Caco-2 (cell line): ENCODE data around the gene GPSM3. TPM values are rescaled to one million over a fixed set of nuclear protein-coding genes. Genes with fewer than 3 reads are reported as not detected.

Experiments
- BruUV-seq: library from RNA; stranded (reverse); fragments of 400-500 nt; replicated peaks from 2 replicates; lab custom pipeline; 2021; lab: Mats Ljungman, UMichigan
- CTCF ChIA-PET: fragments of 300-600 bp; sonication (Branson Sonifier 250); formaldehyde crosslinking; loops from one replicate; lab custom pipeline; 2022; ENCODE audit warnings: antibody characterized with exemption; lab: Charles Lee
- POLR2A ChIA-PET: fragments of 300-600 bp; sonication (Branson Sonifier 250); formaldehyde crosslinking; loops from one replicate; lab custom pipeline; 2022; ENCODE audit warnings: antibody characterized with exemption; lab: Charles Lee
- DNase-seq, 2 experiments: peaks; one replicate each; pipeline versions ENCODE4 v3.0.0 to v3.0.0-alpha.2; 2020 to 2022
- H3K27me3 ChIP-seq: replicated peaks from 2 replicates; pipeline ENCODE4 v1.6.0; 2011; ENCODE audit warnings: low read length; ENCODE audit not compliant: control insufficient read depth, insufficient read depth
- H3K36me3 ChIP-seq: 2 replicates; pipeline ENCODE4 v1.5.1; 2011; ENCODE audit warnings: low read length; ENCODE audit not compliant: control insufficient read depth, insufficient read depth
- H3K4me1 ChIP-seq: fragments of 250-450 bp; sonication (Bioruptor Pico); 2 replicates; pipeline ENCODE4 v1.5.1; 2020; ENCODE audit warnings: mild to moderate bottlenecking
- H3K4me3 ChIP-seq: 2 replicates; pipeline ENCODE4 v1.5.1; 2011; ENCODE audit warnings: low read depth, mild to moderate bottlenecking, control low read depth, low read length
- H3K9me3 ChIP-seq: fragments of 250-450 bp; sonication (Bioruptor Pico); 2 replicates; pipeline ENCODE4 v1.5.1; 2020; ENCODE audit warnings: mild to moderate bottlenecking, moderate library complexity
- H3K27ac Mint-ChIP-seq: one replicate; pipeline ENCODE4 v1.8.0; 2022; ENCODE audit warnings: mixed read lengths; ENCODE audit not compliant: unreplicated experiment
- H3K27me3 Mint-ChIP-seq: one replicate; pipeline ENCODE4 v1.8.0; 2022; ENCODE audit warnings: mixed read lengths; ENCODE audit not compliant: insufficient read depth, unreplicated experiment
- H3K36me3 Mint-ChIP-seq: one replicate; pipeline ENCODE4 v1.8.0; 2022; ENCODE audit warnings: mild to moderate bottlenecking, mixed read lengths; ENCODE audit not compliant: insufficient read depth, unreplicated experiment
- H3K4me1 Mint-ChIP-seq: one replicate; pipeline ENCODE4 v1.8.0; 2022; ENCODE audit warnings: low read depth, mixed read lengths; ENCODE audit not compliant: unreplicated experiment
- H3K4me3 Mint-ChIP-seq: one replicate; pipeline ENCODE4 v1.8.0; 2022; ENCODE audit warnings: mild to moderate bottlenecking, moderate library complexity, mixed read lengths; ENCODE audit not compliant: unreplicated experiment
- H3K9me3 Mint-ChIP-seq: one replicate; pipeline ENCODE4 v1.8.0; 2022; ENCODE audit warnings: mixed read lengths; ENCODE audit not compliant: unreplicated experiment
- CTCF ChIP-seq, 2 experiments: fragments of 200-600 bp in 1 of 2; IDR thresholded peaks; 1 replicate in 1 of 2; 2 replicates in 1 of 2; pipeline versions ENCODE4 v1.5.1 to v1.8.0; 2011 to 2022; ENCODE audit warnings: antibody characterized with exemption in 1 of 2, control low read depth in 1 of 2, inconsistent platforms in 1 of 2, low read depth in 1 of 2, low read length in 1 of 2, mild to moderate bottlenecking in 1 of 2, moderate library complexity in 1 of 2; ENCODE audit not compliant: insufficient read depth in 1 of 2, severe bottlenecking in 1 of 2, unreplicated experiment in 1 of 2
- intact Hi-C: fragments of 100-400 bp; cut with micrococcal nuclease; formaldehyde crosslinking; loops from one replicate; pipeline ENCODE4 v1.10.0; 2022; ENCODE audit not compliant: unreplicated experiment
- total RNA-seq: library from RNA; stranded (reverse); gene quantifications from 2 replicates; pipeline ENCODE4 v1.2.3, GENCODE V29; 2022

Gene GPSM3
- total RNA-seq, 1 experiment from 2014 or later, result 0.41 TPM

GRCh38 chr6:32218167-32218566, 25.7 kb upstream of the GPSM3 start:
- no peaks in the 10 kb centered on the region; the same call in 1 of the 2 replicates for H3K27me3 ChIP-seq
- no peak for TF ChIP-seq CTCF (IDR thresholded peaks at IDR 0.05; ENCODE audit: insufficient read depth in 1 of 2, low read depth in 1 of 2, low read length in 1 of 2, severe bottlenecking in 1 of 2, unreplicated experiment in 1 of 2)
- H3K27me3 Mint-ChIP-seq, result peaks cover 2% of the 10 kb centered on the region

GRCh38 chr6:32216998-32217397, 24.6 kb upstream of the GPSM3 start:
- Mint-ChIP-seq H3K27me3 (peaks cover 2% of the 10 kb centered on the region), H3K9me3 (no peaks in the 10 kb centered on the region), H3K4me1 (no peaks in the 10 kb centered on the region), H3K4me3 (no peak overlapping the region), H3K27ac (no peak overlapping the region), H3K36me3 (no peaks in the 10 kb centered on the region)
- H3K4me3 ChIP-seq, result no peak overlapping the region
- H3K27me3 ChIP-seq, result no peaks in the 10 kb centered on the region; the same call in 1 of the 2 replicates
- TF ChIP-seq CTCF (IDR thresholded peaks at IDR 0.05; ENCODE audit: insufficient read depth in 1 of 2, low read depth in 1 of 2, low read length in 1 of 2, severe bottlenecking in 1 of 2, unreplicated experiment in 1 of 2), result no peak
- ChIA-PET POLR2A (no interaction called here), CTCF (no interaction called here)
- DNase-seq, result no peak
- no peaks in the 10 kb centered on the region for H3K36me3 ChIP-seq
- no peaks in the 10 kb centered on the region for H3K4me1 ChIP-seq
- no TSS peak for BruUV-seq
- H3K9me3 ChIP-seq, result no peaks in the 10 kb centered on the region
- intact Hi-C loops, result no loop called here

More at GRCh38 chr6:32218167-32218566, 25.7 kb upstream of the GPSM3 start:
- Histone ChIP-seq H3K9me3 (no peaks in the 10 kb centered on the region), H3K4me3 (no peak overlapping the region), H3K36me3 (no peaks in the 10 kb centered on the region), H3K4me1 (no peaks in the 10 kb centered on the region)
- Mint-ChIP-seq H3K9me3 (no peaks in the 10 kb centered on the region), H3K4me1 (no peaks in the 10 kb centered on the region), H3K4me3 (no peak overlapping the region), H3K27ac (no peak overlapping the region), H3K36me3 (no peaks in the 10 kb centered on the region)
- DNase-seq, result no peak
- intact Hi-C loops, result no loop called here
- BruUV-seq, result no TSS peak
- POLR2A ChIA-PET, result no interaction called here
- CTCF ChIA-PET, result no interaction called here

GRCh38 chr6:32216285-32216684, 23.8 kb upstream of the GPSM3 start:
- no peak for DNase-seq
- ChIA-PET POLR2A (no interaction called here), CTCF (no interaction called here)
- intact Hi-C loops, result no loop called here
- TF ChIP-seq CTCF (IDR thresholded peaks at IDR 0.05; ENCODE audit: insufficient read depth in 1 of 2, low read depth in 1 of 2, low read length in 1 of 2, severe bottlenecking in 1 of 2, unreplicated experiment in 1 of 2), result no peak
- Mint-ChIP-seq H3K27ac (no peak overlapping the region), H3K9me3 (no peaks in the 10 kb centered on the region), H3K4me1 (no peaks in the 10 kb centered on the region), H3K36me3 (no peaks in the 10 kb centered on the region), H3K4me3 (no peak overlapping the region), H3K27me3 (peaks cover 2% of the 10 kb centered on the region)
- H3K27me3 ChIP-seq, result no peaks in the 10 kb centered on the region; the same call in 1 of the 2 replicates
- no TSS peak for BruUV-seq
- no peak overlapping the region for H3K4me3 ChIP-seq
- H3K9me3 ChIP-seq, result no peaks in the 10 kb centered on the region
- no peaks in the 10 kb centered on the region for H3K36me3 ChIP-seq
- no peaks in the 10 kb centered on the region for H3K4me1 ChIP-seq
